Astrocyte of the spinal cord (primary cell): ENCODE measurements around the gene MGAT5.
"Not testable (repeated sequence)": the region's sequence is repeated elsewhere in the genome, so short reads cannot be mapped to it uniquely, and the experiment has no call there.

Source experiments
- DNase-seq: peaks from one replicate; pipeline ENCODE4 v3.0.0; 2011; ENCODE audit warnings: low read depth, low spot score
- H3K4me3 ChIP-seq: 2 replicates; pipeline ENCODE4 v1.5.1; 2011; ENCODE audit warnings: low read depth, mild to moderate bottlenecking, low read length, moderate library complexity
- in situ Hi-C: cut with HindIII; loops from 2 replicates; pipeline ENCODE4 v1.10.0; 2017; ENCODE audit warnings: low sequenced_read_pairs
- TF ChIP-seq, protein P1 (sequence below): IDR thresholded peaks from 2 replicates; pipeline ENCODE4 v1.5.1; 2012; ENCODE audit warnings: low read depth, mild to moderate bottlenecking, low read length, inconsistent platforms

The MGAT5 gene

DNA sequence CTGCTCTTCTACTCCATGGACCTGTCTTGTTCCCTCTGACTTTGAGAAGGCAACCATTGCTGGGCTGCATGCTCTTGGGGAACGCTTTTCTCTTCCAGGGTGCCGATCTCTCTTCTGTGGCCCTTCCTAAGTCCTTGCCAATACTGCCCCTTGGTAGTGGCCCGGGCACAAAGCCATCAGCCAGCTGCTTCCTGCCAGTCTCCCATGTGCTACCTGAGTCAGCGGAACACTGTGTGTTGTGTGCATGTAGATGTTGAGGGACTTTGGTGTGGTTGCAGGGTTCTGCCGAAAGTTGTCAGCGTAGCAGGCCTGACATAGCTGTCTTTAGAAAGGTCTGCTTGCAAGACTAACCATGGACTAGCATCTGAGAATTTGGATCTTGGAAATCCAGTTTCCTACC lies 35.4 kb downstream of the MGAT5 start:
- TF ChIP-seq, protein P1, sequence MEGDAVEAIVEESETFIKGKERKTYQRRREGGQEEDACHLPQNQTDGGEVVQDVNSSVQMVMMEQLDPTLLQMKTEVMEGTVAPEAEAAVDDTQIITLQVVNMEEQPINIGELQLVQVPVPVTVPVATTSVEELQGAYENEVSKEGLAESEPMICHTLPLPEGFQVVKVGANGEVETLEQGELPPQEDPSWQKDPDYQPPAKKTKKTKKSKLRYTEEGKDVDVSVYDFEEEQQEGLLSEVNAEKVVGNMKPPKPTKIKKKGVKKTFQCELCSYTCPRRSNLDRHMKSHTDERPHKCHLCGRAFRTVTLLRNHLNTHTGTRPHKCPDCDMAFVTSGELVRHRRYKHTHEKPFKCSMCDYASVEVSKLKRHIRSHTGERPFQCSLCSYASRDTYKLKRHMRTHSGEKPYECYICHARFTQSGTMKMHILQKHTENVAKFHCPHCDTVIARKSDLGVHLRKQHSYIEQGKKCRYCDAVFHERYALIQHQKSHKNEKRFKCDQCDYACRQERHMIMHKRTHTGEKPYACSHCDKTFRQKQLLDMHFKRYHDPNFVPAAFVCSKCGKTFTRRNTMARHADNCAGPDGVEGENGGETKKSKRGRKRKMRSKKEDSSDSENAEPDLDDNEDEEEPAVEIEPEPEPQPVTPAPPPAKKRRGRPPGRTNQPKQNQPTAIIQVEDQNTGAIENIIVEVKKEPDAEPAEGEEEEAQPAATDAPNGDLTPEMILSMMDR: no peak
- H3K4me3 ChIP-seq: no peak overlapping the region
- in situ Hi-C loops: no loop called here
- DNase-seq: no peak

DNA sequence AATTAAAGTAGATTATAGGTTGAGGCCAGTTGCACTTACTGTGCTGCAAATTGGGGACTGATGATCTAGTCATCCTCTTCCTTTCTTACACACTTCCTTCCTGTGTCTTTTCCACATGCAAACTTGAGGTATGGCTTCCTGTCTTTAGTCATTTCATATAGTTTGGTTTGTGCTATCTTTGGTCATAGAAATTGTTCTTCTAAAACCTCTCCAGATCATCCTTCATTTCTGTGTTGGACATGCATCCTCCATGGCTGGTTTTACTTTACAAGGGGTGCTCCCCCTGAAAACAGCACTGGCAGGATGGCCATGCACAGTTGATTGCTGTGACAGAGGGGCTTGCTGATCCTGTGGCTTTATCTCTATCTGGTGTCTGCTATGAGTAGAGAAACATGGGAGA lies 36.5 kb downstream of the MGAT5 start:
- in situ Hi-C loops: no loop called here
- TF ChIP-seq, protein P1: no peak
- no peak overlapping the region for H3K4me3 ChIP-seq
- no peak for DNase-seq

DNA sequence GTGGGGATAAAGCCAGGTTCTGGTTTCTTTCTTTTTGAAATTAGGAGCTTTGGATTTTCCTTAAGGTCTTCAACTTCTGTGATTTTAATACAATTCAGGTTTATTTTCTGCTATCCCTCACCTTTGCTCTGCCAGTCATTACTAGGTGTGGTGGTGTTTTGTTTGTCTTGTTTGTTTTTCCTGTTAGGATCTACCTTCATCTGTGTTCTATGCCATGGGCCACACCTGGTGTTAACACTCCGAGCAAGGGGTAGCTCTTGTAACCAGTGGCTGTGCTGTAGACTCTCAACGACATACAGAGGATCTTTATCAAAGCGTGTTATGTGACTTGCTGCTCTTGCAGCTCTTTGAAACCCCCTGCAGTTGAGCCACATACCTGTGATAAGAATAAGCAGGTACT lies 38.6 kb downstream of the MGAT5 start:
- TF ChIP-seq, protein P1: no peak
- H3K4me3 ChIP-seq: no peak overlapping the region
- DNase-seq: no peak
- in situ Hi-C loops: no loop called here

DNA sequence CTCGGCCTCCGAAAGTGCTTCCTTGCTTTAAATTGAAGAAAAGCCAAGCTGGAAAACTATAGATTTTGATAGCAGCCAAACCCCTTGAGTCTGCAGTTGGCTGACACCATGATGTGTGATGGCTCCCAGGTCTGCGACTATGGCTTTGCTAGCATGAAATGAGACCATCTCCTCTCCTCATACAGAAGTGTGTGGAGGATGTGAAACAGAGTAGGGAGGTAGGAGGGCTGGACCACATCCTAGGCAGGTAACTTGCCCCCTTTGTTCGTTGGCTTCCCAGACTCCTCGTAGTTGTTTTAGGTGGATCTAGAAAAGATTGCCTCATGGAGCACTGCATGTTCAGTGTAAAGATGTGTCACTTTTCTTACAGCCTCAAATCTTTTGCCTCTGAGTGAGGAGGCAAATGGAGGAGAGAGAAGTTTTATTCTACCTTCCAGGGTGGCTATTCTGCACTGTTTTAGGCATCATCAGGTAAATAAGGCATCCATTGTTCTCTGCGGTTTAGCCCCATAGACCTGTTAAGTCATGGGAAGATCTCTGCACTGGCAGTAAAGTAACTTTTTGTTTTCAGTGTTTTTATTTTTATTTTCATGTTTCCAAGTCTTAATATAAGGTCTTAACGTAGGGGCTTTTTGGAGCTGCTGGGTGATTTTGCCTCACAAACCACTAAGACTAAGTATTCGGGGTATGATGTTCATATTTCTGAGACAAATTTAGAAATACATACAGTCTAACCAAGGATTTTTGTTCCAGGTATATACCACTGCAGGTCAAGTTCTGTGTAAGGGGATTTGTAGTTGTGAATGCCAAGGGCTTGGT lies 40.1 kb downstream of the MGAT5 start:
- in situ Hi-C loops: no loop called here
- TF ChIP-seq, protein P1: no peak
- no peak for DNase-seq
- H3K4me3 ChIP-seq: no peak overlapping the region

DNA sequence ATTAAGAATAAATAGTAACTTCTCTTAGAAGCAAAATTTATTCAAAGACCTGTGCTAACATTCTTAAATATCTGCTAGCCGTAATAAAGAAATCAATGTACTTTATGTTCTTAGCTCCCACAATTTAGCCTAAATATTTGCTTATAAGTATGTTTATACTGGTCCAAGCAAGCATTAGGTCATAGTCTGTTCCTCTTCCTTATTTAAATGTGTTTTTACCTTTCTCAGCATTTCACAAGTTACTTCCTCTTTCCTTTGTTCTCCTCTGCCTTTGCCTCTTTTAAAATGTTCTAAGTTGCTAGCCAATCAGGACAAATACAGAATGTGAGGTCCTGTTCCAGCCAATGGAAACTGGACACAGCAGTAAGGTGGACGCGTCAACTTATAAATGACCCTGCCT lies 40.7 kb downstream of the MGAT5 start:
- DNase-seq, H3K4me3 ChIP-seq, in situ Hi-C loops: not testable (repeated sequence)

DNA sequence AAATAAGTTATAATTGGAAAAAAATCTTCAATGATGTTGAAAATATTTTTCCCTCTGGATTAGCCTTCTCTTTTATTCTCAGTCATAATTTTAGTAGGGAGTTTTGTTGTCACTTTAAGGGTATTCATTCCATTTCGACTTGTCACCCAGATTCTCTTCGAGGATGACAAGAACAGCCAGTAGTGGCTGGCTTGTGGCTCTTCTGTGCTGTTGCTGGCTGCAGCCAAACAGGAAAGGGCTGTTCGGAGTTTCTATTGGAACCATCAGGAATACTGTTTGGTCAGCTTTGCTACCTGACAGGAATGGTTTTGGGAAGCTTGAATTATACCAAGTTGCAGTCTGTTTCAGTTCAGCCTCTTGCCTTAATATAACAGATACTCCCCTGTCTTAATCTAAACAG lies 41.6 kb downstream of the MGAT5 start:
- in situ Hi-C loops: no loop called here
- TF ChIP-seq, protein P1: no peak
- no peak overlapping the region for H3K4me3 ChIP-seq
- DNase-seq: no peak

DNA sequence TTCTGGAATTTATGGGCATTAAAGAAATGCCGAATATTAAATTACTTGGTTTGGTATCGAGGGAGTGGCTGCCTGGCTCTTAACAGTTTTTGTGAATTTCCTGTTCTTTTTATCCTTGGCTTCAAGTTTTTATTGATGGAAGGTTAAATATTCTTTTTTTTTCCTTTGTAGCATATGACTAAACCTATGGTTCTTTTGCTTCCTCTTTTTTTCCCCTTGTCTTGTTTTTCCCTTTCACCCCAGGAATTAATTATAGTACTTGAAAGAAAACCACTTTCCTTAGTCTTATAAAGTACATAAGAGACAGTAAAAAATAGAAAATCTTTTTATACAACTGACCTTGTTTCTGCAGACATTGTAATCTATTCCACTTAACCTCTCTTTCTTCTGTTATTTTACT lies 42.4 kb downstream of the MGAT5 start:
- TF ChIP-seq, protein P1: no peak
- H3K4me3 ChIP-seq: no peak overlapping the region
- in situ Hi-C loops: no loop called here

More for the DNA sequence above, 42.4 kb downstream of the MGAT5 start:
- no peak for DNase-seq
